ENCODE data around the gene SLC25A44.

- TF ChIP-seq POLR2A (IDR thresholded peaks at IDR 0.05) (no peak), CTCF (IDR thresholded peaks at IDR 0.05) (no peak)
Measured at GRCh38 chr1:156258859-156259258, 65.0 kb downstream of the SLC25A44 start.
